ENCODE data around the gene NT5E. TPM values are rescaled to one million over a fixed set of nuclear protein-coding genes. Genes with fewer than 3 reads are reported as not detected.
"Not testable (repeated sequence)": the region's sequence is repeated elsewhere in the genome, so short reads cannot be mapped to it uniquely, and the experiment has no call there.

NT5E gene
- total RNA-seq, 2 experiments from 2014 or later, result 3.8 to 4.9 TPM

- peaks cover 13% of the 10 kb centered on the region for H3K36me3 Mint-ChIP-seq (ENCODE audit: low read depth)
- ChIA-PET POLR2A (no interaction called here), CTCF (interaction anchor here (0.6 to 5.2 kb wide), 14 partner anchors 11 to 140 kb away, joined by 3 to 48 read pairs (median 3); partner anchors contain the start of gene NT5E)
- peaks cover 18% of the 10 kb centered on the region for H3K4me1 Mint-ChIP-seq
- ATAC-seq (no peak), DNase-seq (no peak)
- H3K27ac Mint-ChIP-seq, result no peak overlapping the region
- no peak overlapping the region for H3K4me3 Mint-ChIP-seq
- intact Hi-C loops (cut with DNase I, micrococcal nuclease), result no loop called here
- H3K9me3 Mint-ChIP-seq (ENCODE audit: low read depth), result peaks cover 16% of the 10 kb centered on the region
- no peaks in the 10 kb centered on the region for H3K27me3 Mint-ChIP-seq
Observed at GRCh38 chr6:85494547-85495536, 45.0 kb downstream of the NT5E start.

- ATAC-seq (peak; percentile 74), DNase-seq (no peak)
- H3K27me3 Mint-ChIP-seq, result no peaks in the 10 kb centered on the region
- intact Hi-C loops (cut with DNase I, micrococcal nuclease), result no loop called here
- ChIA-PET POLR2A (interaction anchor here (0.7 kb wide), 1 partner anchor 47 kb away, joined by 3 read pairs; no protein-coding TSS in a partner anchor), CTCF (interaction anchor here (0.5 to 5.2 kb wide), 6 partner anchors 12 to 78 kb away, joined by 3 to 48 read pairs (median 4); no protein-coding TSS in a partner anchor)
- H3K4me1 Mint-ChIP-seq, result peaks cover 18% of the 10 kb centered on the region
- peaks cover 13% of the 10 kb centered on the region for H3K36me3 Mint-ChIP-seq (ENCODE audit: low read depth)
- H3K9me3 Mint-ChIP-seq (ENCODE audit: low read depth), result peaks cover 16% of the 10 kb centered on the region
- no peak overlapping the region for H3K4me3 Mint-ChIP-seq
- no peak overlapping the region for H3K27ac Mint-ChIP-seq
Observed at GRCh38 chr6:85496009-85496579, 46.2 kb downstream of the NT5E start.

- no peak for ATAC-seq
Observed at GRCh38 chr6:85496856-85497255, 47.0 kb downstream of the NT5E start.

GRCh38 chr6:85498596-85499258 is 48.8 kb downstream of the NT5E start:
- intact Hi-C loops (cut with DNase I, micrococcal nuclease), result no loop called here
- ATAC-seq (peak; percentile 54), DNase-seq (no peak)
- POLR2A ChIA-PET, result no interaction called here
- H3K27me3 Mint-ChIP-seq, result no peaks in the 10 kb centered on the region
- peaks cover 16% of the 10 kb centered on the region for H3K9me3 Mint-ChIP-seq (ENCODE audit: low read depth)
- no peak overlapping the region for H3K4me3 Mint-ChIP-seq
- H3K36me3 Mint-ChIP-seq (ENCODE audit: low read depth), result peaks cover 15% of the 10 kb centered on the region
- no peak overlapping the region for H3K27ac Mint-ChIP-seq
- CTCF ChIA-PET, result interaction anchor here (1.1 to 2.4 kb wide), 3 partner anchors 15 to 39 kb away, joined by 3 to 13 read pairs (median 4); no protein-coding TSS in a partner anchor
- peaks cover 18% of the 10 kb centered on the region for H3K4me1 Mint-ChIP-seq

More at GRCh38 chr6:85496856-85497255, 47.0 kb downstream of the NT5E start:
- Mint-ChIP-seq H3K27me3 (no peaks in the 10 kb centered on the region), H3K4me1 (peaks cover 18% of the 10 kb centered on the region), H3K9me3 (ENCODE audit: low read depth) (peaks cover 16% of the 10 kb centered on the region), H3K27ac (no peak overlapping the region), H3K36me3 (ENCODE audit: low read depth) (peaks cover 13% of the 10 kb centered on the region), H3K4me3 (no peak overlapping the region)
- intact Hi-C loops (cut with DNase I, micrococcal nuclease), result no loop called here
- ChIA-PET CTCF (interaction anchor here (0.6 to 5.2 kb wide), 5 partner anchors 13 to 139 kb away, joined by 3 to 48 read pairs (median 4); no protein-coding TSS in a partner anchor), POLR2A (interaction anchor here (0.7 kb wide), 1 partner anchor 80 kb away, joined by 6 read pairs; no protein-coding TSS in a partner anchor)
- DNase-seq, result no peak

GRCh38 chr6:85506441-85507093 is 56.7 kb downstream of the NT5E start:
- H3K27ac Mint-ChIP-seq, result no peak overlapping the region
- DNase-seq, result peak; percentile 47
- H3K4me1 Mint-ChIP-seq, result peaks cover 7% of the 10 kb centered on the region
- H3K36me3 Mint-ChIP-seq (ENCODE audit: low read depth), result peaks cover 31% of the 10 kb centered on the region
- intact Hi-C loops (cut with DNase I, micrococcal nuclease), result loop anchor here in 1 of 2 experiments (1.0 kb wide), 1 partner anchor 41 kb away; no protein-coding TSS in a partner anchor
- H3K27me3 Mint-ChIP-seq, result no peaks in the 10 kb centered on the region
- CTCF ChIA-PET, result interaction anchor here (1.9 to 2.0 kb wide), 2 partner anchors 23 to 30 kb away, joined by 5 to 7 read pairs; no protein-coding TSS in a partner anchor
- peak; percentile 90 for ATAC-seq
- POLR2A ChIA-PET, result interaction anchor here (0.7 kb wide), 1 partner anchor 42 kb away, joined by 4 read pairs; no protein-coding TSS in a partner anchor
- no peaks in the 10 kb centered on the region for H3K9me3 Mint-ChIP-seq (ENCODE audit: low read depth)
- no peak overlapping the region for H3K4me3 Mint-ChIP-seq

- DNase-seq (no peak), ATAC-seq (no peak)
- H3K9me3 Mint-ChIP-seq (ENCODE audit: low read depth), result no peaks in the 10 kb centered on the region
- intact Hi-C loops (cut with DNase I, micrococcal nuclease), result no loop called here
- H3K27ac Mint-ChIP-seq, result no peak overlapping the region
- no peak overlapping the region for H3K4me3 Mint-ChIP-seq
- CTCF ChIA-PET, result no interaction called here
- H3K4me1 Mint-ChIP-seq, result no peaks in the 10 kb centered on the region
- no peaks in the 10 kb centered on the region for H3K27me3 Mint-ChIP-seq
- H3K36me3 Mint-ChIP-seq (ENCODE audit: low read depth), result peaks cover 31% of the 10 kb centered on the region
- POLR2A ChIA-PET, result no interaction called here
Observed at GRCh38 chr6:85516168-85516567, 66.3 kb downstream of the NT5E start.

GRCh38 chr6:85524281-85524680 is 74.4 kb downstream of the NT5E start:
- H3K27ac Mint-ChIP-seq; H3K9me3 Mint-ChIP-seq (ENCODE audit: low read depth); H3K27me3 Mint-ChIP-seq; POLR2A ChIA-PET; DNase-seq; H3K4me1 Mint-ChIP-seq; intact Hi-C loops (cut with DNase I, micrococcal nuclease); ATAC-seq; H3K4me3 Mint-ChIP-seq; CTCF ChIA-PET: not testable (repeated sequence)
- H3K36me3 Mint-ChIP-seq (ENCODE audit: low read depth), result peaks cover 40% of the 10 kb centered on the region

- DNase-seq (no peak), ATAC-seq (no peak)
- intact Hi-C loops (cut with DNase I, micrococcal nuclease), result loop anchor here (1.0 kb wide), 1 partner anchor 182 kb away; no protein-coding TSS in a partner anchor
- Mint-ChIP-seq H3K27ac (no peak overlapping the region), H3K4me3 (no peak overlapping the region), H3K36me3 (ENCODE audit: low read depth) (peaks cover 4% of the 10 kb centered on the region), H3K27me3 (no peaks in the 10 kb centered on the region), H3K9me3 (ENCODE audit: low read depth) (no peaks in the 10 kb centered on the region), H3K4me1 (peaks cover 2% of the 10 kb centered on the region)
- ChIA-PET CTCF (interaction anchor here (0.7 to 2.5 kb wide), 28 partner anchors 9 to 1214 kb away, joined by 3 to 35 read pairs (median 4); no protein-coding TSS in a partner anchor), POLR2A (no interaction called here)
Observed at GRCh38 chr6:85537055-85537494, 87.2 kb downstream of the NT5E start.

GRCh38 chr6:85544776-85545175 is 94.9 kb downstream of the NT5E start:
- DNase-seq, result no peak
- H3K9me3 Mint-ChIP-seq (ENCODE audit: low read depth), result peaks cover 4% of the 10 kb centered on the region
- CTCF ChIA-PET, result interaction anchor here (0.7 kb wide), 1 partner anchor 61 kb away, joined by 3 read pairs; no protein-coding TSS in a partner anchor
- intact Hi-C loops (cut with DNase I, micrococcal nuclease), result no loop called here
- POLR2A ChIA-PET, result no interaction called here
- H3K4me3 Mint-ChIP-seq, result no peak overlapping the region
- peaks cover 22% of the 10 kb centered on the region for H3K36me3 Mint-ChIP-seq (ENCODE audit: low read depth)
- H3K27ac Mint-ChIP-seq, result no peak overlapping the region
- no peaks in the 10 kb centered on the region for H3K4me1 Mint-ChIP-seq
- no peaks in the 10 kb centered on the region for H3K27me3 Mint-ChIP-seq
- no peak for ATAC-seq
